GM21717 (cell line): ENCODE results near the gene ALKBH4.
"Not testable (repeated sequence)": the region's sequence is repeated elsewhere in the genome, so short reads cannot be mapped to it uniquely, and the experiment has no call there.

Source experiments
- ATAC-seq: cut with Tn5 transposase; IDR thresholded peaks from one replicate; pipeline ENCODE4 v1.9.1; 2021; ENCODE audit warnings: mild to moderate bottlenecking, moderate library complexity; ENCODE audit not compliant: unreplicated experiment

ALKBH4 gene

DNA sequence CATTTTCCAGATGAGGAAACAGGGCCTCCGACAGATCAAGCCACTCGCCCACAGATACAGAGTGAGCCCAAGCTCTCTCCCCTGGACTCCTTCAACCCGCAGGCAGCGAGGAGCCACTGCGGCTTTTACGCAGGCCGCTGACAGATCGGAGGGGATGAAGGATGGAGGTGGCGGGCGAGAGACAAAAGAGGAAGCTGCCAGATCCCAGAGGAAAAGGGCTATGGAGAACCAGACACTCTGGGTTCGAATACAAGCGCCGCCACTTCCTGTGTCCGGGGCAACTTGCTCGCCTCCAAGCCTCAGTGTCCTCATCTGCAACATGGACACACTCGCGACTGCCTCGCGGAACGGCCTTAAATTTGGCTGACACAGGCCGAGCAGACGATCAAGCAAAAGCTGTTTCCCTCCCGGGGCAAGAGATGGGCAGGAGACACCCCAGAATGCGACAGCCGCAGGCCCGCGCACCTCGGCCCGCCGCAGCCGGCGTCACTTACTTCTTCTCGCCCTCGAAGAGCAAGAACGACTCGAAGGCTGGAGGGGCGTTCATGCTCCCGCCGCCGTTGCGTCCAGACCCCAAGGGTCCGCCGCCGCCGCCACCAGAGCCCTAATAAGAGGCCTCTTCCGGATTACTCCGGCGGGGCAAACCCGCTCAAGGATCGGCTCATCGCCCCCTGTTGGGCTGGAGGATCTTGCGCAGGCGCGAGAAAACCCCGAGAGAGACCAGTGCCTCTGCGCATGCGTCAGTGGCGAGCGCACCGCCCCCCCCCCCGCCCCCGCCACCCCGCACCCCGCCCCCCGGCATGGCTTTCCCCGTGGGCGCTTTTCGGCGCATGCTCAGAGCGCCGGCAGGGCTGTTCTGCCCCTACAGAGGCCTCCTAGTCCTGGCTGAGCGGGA lies 13.9 kb upstream of the ALKBH4 start, which contains the start of gene POLR2J:
POLR2J (minus strand) TSS at position 609 of the 895 bp plus-strand sequence; CDS start at position 547, 62 bp downstream.
- peak; percentile 75 for ATAC-seq

DNA sequence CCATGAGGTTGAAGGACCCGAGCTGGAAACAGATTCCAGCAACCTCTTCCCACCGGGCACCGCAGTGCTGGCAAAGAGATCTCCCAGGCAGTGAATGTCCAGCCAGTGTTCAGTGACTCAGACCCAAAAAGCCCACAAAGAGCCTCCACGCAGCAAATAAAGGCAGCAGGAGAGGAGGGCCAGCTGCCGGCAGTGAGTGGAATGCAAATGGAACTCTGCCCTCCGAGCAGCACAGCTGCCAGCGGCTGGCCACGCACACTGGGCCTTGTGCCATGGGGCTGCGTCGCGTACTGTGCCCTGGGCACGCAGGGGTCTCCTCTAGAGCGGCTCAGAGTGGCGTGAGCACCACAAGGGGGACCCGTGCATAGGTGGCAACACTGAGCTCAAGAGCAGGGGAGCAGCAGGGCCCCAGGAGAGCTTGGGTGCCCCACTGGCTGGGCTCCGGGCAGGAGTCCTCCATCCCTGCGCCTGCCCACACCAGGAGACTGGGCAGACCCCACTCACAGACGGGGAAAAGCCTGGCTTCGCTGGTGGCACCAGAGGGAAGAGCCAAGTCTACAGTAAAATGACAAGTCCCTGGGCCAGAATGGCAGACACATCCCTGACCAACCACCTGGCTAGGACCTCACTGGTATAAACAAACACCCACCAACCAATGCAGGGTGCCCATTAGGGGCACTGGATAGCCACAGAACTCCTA lies 10.2 kb upstream of the ALKBH4 start:
- ATAC-seq, result not testable (repeated sequence)

DNA sequence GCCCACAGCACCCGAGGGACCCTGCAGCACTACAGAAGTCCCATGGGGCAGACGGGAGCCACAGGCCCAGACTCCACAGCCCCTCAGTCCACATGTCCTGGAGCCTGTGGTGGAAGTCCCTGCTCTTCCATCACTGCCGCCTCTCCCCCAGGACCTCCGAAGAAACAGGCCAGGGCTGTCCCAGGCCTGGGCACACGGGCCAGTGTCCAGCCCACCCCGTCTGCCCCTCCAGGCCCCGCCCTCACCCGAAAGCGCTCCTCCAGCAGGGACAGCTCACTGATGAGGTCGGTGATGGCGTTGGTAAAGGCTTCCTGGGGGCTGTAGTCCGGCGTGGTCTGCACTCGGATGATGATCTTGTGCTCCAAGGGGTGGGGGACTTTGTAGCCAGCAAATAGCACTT lies 9.5 kb upstream of the ALKBH4 start:
- ATAC-seq, result not testable (repeated sequence)

DNA sequence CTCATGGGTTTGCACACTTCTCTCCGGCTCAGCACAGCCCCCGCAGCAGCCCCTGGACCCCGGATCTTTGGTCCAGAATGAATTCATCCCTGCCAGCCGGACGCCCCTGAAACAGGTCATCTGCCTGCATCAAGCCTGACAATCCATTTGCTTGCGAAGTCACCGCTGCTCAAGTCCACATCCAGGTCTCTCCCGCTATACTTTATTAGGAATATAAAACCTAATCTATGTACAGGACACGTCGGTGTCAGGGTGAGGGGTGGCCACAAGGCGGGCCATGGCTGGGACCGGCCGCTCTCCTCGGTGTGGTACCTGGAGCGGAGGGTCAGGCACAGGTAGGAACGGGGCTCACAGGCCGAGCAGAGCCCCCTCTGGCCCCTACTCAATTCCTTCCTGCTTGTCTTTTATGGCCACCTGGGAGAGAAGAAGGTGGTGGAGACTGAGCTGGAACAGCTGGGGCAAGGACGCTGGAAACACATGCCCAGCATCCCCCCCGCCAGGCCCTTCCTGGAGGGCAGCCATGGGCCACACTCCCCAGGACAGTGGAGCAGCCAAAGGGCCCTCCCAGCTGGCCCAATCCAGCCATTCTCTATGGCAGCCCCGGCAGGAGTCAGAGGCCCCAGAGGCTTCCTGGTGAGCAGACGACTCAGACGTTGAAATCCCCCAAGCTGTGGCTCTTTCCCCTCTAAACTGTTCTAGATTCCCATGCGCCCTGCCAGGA lies 8.8 kb upstream of the ALKBH4 start:
- ATAC-seq, result no peak

DNA sequence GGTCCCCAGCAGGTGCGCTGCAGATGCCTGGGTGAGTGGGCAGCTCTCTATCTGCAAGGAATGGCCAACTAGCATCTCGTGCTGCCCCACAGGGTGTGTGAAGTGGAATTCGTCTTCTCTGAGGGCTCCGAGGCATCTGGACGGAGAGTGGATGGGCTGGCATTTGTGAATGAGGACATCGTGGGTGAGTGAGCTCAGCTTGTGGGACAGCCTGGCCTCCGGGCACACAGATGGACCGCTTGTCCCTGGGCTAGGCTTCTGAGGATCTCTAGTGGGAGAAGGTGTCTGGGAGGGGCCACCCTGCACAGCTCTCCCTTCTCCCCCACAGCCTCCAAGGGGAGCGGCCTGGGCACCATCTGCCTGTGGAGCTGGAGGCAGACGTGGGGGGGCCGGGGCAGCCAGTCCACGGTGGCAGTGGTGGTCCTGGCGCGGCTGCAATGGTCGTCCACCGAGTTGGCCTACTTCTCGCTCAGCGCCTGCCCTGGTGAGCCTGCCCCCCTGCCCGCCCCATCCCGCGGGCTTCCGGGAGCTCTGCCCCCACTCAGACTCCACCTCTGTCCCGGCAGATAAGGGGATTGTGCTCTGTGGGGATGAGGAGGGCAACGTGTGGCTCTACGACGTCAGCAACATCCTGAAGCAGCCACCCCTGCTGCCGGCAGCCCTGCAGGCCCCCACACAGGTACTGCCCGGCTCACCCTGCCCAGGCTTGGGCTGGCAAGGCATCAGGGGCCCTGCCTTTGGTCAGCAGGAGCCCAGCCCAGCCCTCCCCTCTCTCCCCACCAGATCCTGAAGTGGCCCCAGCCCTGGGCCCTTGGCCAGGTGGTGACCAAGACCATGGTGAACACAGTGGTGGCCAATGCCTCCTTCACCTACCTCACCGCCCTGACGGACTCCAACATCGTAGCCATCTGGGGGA lies 7.7 kb upstream of the ALKBH4 start:
- ATAC-seq, result no peak

DNA sequence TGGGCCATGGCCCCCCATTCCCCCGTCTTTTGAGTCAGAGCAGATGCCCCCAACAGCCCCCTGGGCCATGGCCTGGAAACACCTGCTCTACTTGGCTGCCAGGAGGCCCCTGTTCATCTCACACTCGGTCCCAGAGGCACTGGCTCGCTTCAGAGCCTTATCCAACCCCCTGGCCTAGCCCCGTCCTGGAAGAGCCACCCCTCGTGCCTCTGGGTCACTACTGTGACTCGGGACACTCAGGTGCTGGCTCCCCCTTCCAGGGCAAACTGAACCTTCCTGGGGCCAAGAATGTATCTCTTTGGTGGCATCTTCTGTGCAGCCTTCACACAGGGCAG lies 7.1 kb upstream of the ALKBH4 start:
- ATAC-seq, result no peak

DNA sequence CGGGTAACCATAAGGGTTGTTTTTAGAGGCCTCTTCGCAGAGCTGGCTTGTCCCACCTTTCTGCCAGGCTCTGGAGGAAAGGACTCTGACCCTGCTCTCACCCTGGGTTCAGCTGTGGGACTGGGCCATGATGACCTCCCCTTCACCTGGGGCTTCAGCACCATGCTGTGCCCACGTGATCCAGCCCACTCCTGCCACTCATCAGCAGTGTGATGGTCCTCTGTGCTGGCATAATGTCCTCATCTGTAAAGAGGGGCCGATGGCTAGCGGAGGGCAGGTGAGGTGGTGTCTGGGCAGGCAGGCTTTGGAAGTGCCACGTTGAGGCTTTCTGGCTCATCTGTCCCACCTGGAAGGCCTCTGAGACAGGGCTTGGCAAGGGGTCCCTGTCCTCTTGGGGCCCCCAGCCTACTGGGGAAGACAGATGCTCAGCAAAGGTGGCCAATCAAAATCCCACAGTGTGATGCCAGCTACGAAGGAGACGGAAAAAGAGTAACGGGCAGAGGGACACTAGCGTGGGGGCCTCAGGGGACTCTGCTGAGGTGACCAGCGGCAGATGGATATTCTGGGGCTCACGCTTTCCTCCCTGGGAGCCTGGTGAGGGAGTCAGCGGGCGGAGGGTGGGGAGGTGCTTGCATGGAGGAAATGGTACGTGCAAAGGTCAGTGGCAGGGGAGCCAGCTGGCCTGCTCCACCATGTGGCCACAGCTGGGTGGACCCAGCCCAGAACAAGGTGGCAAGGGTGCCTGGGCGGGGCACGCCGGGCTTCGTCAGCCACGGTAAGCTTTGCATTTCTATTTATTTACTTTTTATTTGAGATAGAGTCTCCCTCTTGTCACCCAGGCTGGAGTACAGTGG lies 5.5 kb upstream of the ALKBH4 start:
- ATAC-seq, result no peak

DNA sequence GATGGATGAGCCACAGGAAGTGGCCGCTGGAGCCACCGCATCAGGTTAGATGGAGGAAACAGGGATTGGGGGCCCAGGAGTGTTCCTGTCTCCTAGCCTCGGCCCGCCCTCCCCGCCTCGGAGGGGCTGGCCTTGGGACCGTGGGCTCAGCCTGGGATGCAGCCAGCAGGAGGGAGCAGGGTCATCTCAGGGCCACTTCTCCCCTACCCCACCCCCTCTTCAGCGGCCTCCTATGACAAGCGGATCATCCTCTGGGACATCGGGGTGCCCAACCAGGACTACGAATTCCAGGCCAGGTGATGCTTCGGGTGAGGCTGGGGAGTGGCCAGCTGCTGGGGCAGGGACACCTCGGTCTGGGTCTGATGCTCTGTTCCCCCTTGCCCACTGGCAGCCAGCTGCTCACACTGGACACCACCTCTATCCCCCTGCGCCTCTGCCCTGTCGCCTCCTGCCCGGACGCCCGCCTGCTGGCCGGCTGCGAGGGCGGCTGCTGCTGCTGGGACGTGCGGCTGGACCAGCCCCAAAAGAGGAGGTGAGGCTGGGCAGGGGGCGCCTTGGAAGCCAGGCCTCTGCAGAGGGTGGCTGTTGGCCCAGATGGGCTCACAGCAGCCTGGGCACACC lies 4.8 kb upstream of the ALKBH4 start:
- ATAC-seq, result no peak

DNA sequence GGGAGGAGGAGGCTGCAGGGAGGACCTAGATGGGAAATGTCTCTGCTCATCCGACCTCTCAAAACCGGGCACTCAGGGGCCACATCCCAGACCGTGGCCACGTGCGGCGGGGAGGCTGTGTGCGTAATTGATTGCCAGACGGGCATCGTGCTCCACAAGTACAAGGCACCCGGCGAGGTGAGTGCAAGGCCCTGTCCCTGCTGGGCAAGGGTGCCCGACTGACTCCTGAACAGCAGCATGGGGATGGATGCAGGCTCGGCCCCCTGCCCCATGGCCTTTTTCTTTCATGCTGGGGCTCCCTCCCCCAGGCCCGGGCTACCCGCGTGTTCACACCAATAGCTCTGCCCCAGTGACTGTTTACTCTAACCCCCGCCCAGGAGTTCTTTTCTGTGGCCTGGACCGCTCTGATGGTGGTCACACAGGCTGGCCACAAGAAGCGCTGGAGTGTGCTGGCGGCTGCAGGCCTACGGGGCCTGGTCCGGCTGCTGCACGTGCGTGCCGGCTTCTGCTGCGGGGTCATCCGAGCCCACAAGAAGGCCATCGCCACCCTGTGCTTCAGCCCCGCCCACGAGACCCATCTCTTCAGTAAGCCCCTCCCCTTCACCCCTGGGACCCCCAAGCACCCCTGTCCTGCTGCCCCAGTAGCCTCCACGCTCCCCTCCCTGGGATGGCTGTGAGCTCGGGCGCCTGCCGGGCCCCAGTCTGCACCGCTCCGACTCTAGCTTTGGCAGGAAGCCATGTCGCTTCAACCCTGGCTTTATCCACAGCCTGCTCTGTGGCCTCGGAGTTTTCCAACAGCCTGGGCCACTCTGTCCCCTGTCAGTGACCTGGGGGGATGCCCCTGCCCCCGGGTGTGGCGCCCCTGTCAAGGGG lies 4.1 kb upstream of the ALKBH4 start:
- no peak for ATAC-seq

DNA sequence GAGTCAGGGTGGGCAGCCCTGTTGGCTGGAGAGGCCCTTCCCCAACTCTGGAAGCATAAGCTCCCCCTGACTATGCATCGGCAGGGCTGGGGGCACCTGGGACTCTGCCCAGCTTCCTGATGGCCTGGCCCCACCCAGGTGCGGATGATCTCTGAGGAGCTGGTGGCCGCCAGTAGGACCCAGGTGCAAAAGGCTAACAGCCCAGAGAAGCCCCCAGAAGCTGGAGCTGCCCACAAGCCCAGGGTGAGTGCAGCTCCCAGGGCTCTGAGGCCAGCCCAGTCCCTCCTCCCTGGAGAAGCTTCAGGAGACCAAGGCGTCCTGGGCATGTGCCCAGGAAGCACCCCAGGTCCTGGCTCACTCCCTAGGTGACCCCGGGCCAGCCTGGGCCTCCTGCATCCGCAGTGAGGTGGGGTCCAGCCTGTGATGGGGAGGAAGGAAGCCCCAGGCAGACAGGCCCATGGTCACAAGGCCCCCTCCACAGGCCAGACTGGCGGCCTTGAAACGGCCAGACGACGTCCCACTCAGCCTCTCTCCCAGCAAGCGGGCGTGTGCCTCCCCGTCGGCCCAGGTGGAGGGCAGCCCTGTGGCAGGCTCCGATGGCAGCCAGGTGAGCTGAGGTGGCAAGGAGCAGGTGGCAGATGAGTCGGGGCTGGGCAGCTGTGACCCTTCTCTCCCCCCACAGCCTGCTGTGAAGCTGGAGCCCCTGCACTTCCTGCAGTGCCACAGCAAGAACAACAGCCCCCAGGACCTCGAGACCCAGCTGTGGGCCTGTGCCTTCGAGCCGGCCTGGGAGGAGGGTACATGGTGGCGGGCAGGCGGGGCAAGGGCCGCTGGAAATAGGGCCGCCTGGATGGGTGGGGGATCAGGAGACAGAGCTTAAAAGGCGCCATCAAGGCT lies 3.2 kb upstream of the ALKBH4 start:
- ATAC-seq, result no peak

DNA sequence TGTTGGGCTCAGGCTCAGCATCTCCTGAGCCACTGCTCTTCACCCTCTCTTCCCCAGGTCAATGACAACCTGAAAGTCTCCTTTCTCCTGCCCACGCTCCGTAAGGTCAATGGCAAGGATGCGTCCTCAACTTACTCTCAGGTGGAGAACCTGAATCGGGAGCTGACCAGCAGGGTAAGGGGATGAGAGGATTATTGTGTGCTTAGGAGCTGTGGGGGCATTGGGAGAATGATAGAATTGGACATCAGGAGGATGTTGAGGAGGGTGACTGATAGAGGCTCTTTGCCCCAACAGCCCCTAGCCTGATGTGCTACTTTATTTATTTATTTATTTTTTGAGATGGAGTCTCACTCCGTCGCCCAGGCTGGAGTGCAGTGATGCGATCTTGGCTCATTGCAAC lies 1.4 kb upstream of the ALKBH4 start:
- no peak for ATAC-seq

DNA sequence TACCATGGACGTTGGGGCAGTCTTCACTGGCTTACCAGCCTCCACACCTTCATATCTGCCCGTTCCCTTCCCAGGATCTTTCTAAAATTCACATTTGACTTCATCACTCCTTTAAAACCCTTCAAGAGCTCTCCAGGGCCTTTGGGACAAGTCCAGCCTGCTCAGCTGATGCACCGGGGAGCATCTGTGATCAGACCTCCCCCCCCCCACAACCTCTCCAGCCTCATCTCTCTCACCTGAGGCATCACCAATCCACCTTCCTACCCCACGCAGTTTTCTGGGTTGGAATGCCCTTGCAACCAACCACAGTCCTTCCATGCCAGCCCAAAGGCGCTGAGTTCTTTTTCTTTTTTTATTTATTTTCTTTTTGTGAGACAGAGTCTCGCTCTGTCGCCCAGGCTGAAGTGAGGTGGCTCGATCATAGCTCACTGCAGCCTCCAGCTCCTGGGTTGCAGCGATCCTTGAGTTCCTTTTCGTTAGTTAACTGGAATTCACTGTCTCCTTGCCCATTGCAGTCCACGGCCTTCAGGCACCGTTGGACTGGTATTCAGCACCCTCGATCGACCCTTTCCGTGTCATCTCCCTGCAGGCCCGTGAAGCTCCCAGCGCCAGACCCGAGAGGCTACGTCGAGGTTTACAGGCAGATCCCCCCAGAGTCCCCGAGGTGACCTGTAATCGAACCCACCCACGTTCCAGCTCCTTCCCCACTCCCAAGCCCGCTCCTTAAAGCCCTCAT lies 654 bp downstream of the ALKBH4 start:
- ATAC-seq, result no peak

DNA sequence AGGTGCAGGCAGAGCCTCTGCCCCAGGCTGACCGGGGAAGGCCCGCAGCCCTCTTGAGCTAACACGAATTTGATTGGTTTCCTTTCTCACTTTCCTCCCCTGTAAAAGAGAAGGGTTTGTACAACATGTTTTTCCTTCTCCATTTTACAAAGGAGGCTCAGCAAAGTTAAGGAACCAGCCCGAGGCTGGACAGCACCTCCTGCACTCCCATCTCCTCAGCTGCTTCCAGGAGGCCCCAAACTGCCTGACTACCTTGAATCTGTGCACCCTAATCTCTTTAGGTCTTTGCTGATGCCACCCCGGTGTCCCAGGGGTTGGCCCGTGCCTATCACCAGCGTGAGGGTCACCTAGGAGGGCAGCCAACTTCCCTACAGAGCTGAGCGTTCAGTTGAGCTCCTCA lies 4.2 kb downstream of the ALKBH4 start:
- ATAC-seq, result no peak

DNA sequence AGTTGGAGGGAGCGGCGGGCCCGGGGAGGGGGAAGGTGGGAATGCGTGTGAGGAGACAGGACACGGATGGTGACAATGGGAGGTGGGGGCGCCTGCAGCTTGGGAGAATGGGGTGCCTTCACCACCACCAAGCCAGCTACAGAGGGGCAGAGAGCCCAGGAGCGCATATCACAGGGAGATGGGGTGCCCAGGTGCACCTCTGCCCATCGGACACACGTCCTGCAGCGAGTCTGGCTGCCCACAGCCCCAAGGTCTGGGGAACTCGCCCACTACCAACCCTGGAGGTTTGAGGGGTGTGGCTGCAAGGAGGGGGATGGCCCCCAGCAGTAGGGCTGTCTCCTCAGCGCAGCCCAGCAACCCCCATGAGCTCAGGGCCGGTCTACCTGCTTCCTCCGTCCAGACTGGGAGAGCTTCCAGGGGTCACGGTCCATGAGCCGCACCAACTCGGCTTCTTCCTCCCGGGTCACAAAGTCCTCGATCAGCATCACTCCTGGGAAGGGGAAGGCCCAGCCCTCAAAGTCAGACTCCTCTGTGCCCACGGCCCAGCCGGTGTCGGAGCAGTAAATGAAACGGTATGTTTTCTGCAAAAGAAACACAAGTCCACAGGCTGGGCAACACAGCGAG lies 5.3 kb downstream of the ALKBH4 start:
- no peak for ATAC-seq

DNA sequence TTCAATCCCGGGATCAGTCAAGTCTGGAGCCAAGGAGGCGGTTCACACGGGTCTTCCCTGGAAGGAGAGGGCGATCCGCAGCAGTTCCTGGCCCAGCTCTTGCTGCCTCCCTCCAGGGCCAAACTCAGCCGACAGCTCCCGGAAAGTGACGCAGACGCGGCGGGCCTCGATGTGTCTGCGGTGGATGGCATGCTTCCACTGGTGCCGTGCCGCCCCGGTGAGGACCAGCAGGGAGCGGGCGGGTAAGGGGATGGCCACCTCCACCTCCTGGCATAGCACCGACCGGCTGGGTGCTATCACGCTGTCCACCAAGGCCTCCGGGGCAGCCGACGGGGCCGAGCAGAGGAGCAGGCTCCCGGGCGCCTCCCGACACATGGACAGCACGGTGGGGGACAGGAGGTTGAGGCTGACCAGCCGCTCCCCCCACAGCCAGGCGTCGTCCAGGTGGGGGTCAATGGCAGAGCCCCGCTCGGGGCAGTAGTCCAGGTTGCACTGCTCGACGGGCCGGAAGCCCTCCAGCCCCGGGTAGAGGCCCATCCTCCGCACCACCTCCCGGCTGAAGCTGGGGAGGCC lies 7.2 kb downstream of the ALKBH4 start:
- ATAC-seq, result no peak

DNA sequence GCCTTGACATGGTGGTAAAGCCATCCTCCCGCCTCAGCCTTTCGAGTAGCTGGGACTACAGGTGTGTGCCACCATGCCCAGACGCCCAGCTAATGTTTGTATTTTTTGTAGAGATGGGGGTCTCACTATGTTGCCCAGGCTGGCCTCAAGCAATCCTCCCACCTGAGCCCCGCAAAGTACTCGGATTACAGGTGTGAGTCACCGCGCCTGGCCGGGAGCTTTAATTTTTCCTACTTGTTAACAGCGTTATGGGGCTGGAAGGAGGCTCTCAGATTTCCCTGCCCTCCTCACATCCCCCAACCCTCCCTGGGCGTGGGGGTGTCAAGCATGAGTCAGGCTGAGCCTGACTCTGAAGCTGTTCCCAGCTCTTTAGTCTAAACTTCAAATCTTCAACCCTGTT lies 8.3 kb downstream of the ALKBH4 start:
- no peak for ATAC-seq
